DND-41 (cell line): Measurements from ENCODE around the gene SLCO2A1.

Experiments used
- ATAC-seq: fragments of 200-7000 bp; cut with Tn5 transposase; 3 replicates; pipeline ENCODE4 v1.9.1; 2021; ENCODE audit warnings: low read depth; ENCODE audit not compliant: insufficient read depth
- DNase-seq: peaks from one replicate; pipeline ENCODE4 v3.0.0-alpha.2; 2020
- H2AFZ ChIP-seq: 2 replicates; pipeline ENCODE4 v1.6.0; 2012; ENCODE audit warnings: low read depth, low read length
- H3K27ac ChIP-seq: 2 replicates; pipeline ENCODE4 v1.5.1; 2012; ENCODE audit warnings: low read length, inconsistent platforms
- H3K27me3 ChIP-seq: fragments of 200-600 bp; sonication (generic); 2 replicates; pipeline ENCODE4 v1.6.0; 2012; ENCODE audit warnings: low read length, mild to moderate bottlenecking, inconsistent platforms; ENCODE audit not compliant: insufficient read depth, poor library complexity
- H3K36me3 ChIP-seq: 2 replicates; pipeline ENCODE4 v1.5.1; 2012; ENCODE audit warnings: low read length, inconsistent platforms; ENCODE audit not compliant: insufficient read depth
- H3K4me1 ChIP-seq: 2 replicates; pipeline ENCODE4 v1.5.1; 2012; ENCODE audit warnings: mild to moderate bottlenecking, low read length; ENCODE audit not compliant: insufficient read depth
- H3K4me2 ChIP-seq: 2 replicates; pipeline ENCODE4 v1.6.0; 2012; ENCODE audit warnings: mild to moderate bottlenecking, moderate library complexity, low read length, inconsistent platforms; ENCODE audit not compliant: insufficient read depth
- H3K4me3 ChIP-seq, 2 experiments: fragments of 200-600 bp in 1 of 2; shearing (Covaris generic) in 1 of 2; 2 replicates each; pipeline ENCODE4 v1.5.1; 2012 to 2016; ENCODE audit warnings: inconsistent platforms in 2 of 2, low read length in 2 of 2, mild to moderate bottlenecking in 2 of 2, low read depth in 1 of 2, moderate library complexity in 1 of 2
- H3K79me2 ChIP-seq: 2 replicates; pipeline ENCODE4 v1.6.0; 2012; ENCODE audit warnings: low read length, inconsistent platforms; ENCODE audit not compliant: insufficient read depth
- H3K9ac ChIP-seq: 2 replicates; pipeline ENCODE4 v1.6.0; 2012; ENCODE audit warnings: low read depth, mild to moderate bottlenecking, inconsistent platforms, low read length, moderate library complexity
- H3K9me3 ChIP-seq: 2 replicates; pipeline ENCODE4 v1.5.1; 2012; ENCODE audit warnings: low read length, moderate library complexity, mild to moderate bottlenecking, inconsistent platforms; ENCODE audit not compliant: insufficient read depth, severe bottlenecking
- H4K20me1 ChIP-seq: 2 replicates; pipeline ENCODE4 v1.6.0; 2012; ENCODE audit warnings: low read length; ENCODE audit not compliant: insufficient read depth
- EZH2 ChIP-seq: IDR thresholded peaks from 3 replicates; pipeline ENCODE4 v1.6.1; 2012; ENCODE audit warnings: borderline replicate concordance, low read depth, mild to moderate bottlenecking, moderate library complexity, low read length, inconsistent platforms; ENCODE audit not compliant: severe bottlenecking
- TF ChIP-seq, protein P1 (sequence below): IDR thresholded peaks from 2 replicates; pipeline ENCODE4 v1.5.1; 2012; ENCODE audit warnings: borderline replicate concordance, low read length, moderate library complexity, mild to moderate bottlenecking; ENCODE audit not compliant: poor library complexity, severe bottlenecking; ENCODE audit errors: extremely low read depth

SLCO2A1 gene

DNA sequence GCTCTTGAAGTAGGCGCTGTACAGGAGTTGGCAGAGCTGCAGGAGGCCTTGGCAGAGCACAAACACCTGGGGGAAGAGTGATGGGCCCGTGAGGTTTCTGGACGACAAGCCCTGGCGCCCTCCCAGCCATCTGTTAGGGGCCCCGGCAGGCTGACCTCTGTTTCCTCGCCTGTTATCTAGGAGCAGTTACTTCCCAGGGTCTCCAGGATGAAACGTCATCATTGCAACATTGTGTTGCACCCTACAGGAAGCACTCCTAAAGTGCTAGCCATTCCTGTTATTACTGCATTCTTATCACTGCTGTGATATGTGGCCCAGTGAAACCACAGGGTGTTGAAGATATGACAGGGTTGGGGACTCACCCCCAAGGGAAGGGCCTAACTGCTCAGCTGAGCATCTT, 50.2 kb downstream of the SLCO2A1 start:
- ATAC-seq: no peak
- H3K27me3 ChIP-seq: no peaks in the 10 kb centered on the region

DNA sequence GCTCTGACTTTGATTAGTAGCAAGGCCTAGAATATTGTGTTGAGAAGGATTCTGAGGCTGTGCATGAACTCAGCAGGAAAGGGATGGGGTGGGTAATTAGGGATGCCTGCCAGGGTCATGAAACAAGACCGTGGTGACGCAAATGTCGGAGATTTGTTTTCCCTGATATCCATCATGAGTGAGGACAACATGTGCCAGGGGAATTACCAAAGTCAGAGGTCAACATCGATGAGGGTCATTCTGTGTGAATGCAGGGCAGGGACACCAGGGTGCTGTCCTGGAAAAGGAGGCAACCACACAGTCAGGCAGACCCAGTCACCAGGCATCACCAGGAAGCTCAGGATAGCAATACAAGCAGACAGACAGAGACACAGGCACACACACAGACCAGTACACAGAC, 52.2 kb downstream of the SLCO2A1 start:
- H3K9me3 ChIP-seq: no peaks in the 10 kb centered on the region
- no peaks in the 10 kb centered on the region for H4K20me1 ChIP-seq
- H3K9ac ChIP-seq: no peak overlapping the region
- no peaks in the 10 kb centered on the region for H3K4me1 ChIP-seq
- no peaks in the 10 kb centered on the region for H3K27me3 ChIP-seq
- no peak for TF ChIP-seq EZH2
- TF ChIP-seq, protein P1, sequence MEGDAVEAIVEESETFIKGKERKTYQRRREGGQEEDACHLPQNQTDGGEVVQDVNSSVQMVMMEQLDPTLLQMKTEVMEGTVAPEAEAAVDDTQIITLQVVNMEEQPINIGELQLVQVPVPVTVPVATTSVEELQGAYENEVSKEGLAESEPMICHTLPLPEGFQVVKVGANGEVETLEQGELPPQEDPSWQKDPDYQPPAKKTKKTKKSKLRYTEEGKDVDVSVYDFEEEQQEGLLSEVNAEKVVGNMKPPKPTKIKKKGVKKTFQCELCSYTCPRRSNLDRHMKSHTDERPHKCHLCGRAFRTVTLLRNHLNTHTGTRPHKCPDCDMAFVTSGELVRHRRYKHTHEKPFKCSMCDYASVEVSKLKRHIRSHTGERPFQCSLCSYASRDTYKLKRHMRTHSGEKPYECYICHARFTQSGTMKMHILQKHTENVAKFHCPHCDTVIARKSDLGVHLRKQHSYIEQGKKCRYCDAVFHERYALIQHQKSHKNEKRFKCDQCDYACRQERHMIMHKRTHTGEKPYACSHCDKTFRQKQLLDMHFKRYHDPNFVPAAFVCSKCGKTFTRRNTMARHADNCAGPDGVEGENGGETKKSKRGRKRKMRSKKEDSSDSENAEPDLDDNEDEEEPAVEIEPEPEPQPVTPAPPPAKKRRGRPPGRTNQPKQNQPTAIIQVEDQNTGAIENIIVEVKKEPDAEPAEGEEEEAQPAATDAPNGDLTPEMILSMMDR: no peak
- no peak for DNase-seq
- no peak overlapping the region for H3K27ac ChIP-seq
- no peaks in the 10 kb centered on the region for H3K36me3 ChIP-seq
- no peak overlapping the region for H2AFZ ChIP-seq
- H3K4me2 ChIP-seq: no peak overlapping the region
- H3K4me3 ChIP-seq: no peak overlapping the region
- H3K79me2 ChIP-seq: no peaks in the 10 kb centered on the region
- no peak for ATAC-seq

More for the DNA sequence above, 50.2 kb downstream of the SLCO2A1 start:
- Histone ChIP-seq H3K79me2 (no peaks in the 10 kb centered on the region), H3K9me3 (no peaks in the 10 kb centered on the region), H3K9ac (no peak overlapping the region), H2AFZ (no peak overlapping the region), H3K4me3 (no peak overlapping the region), H3K27ac (no peak overlapping the region), H3K4me1 (no peaks in the 10 kb centered on the region), H3K4me2 (no peak overlapping the region), H3K36me3 (no peaks in the 10 kb centered on the region), H4K20me1 (no peaks in the 10 kb centered on the region)
- no peak for DNase-seq
- TF ChIP-seq, protein P1: no peak
- no peak for TF ChIP-seq EZH2

DNA sequence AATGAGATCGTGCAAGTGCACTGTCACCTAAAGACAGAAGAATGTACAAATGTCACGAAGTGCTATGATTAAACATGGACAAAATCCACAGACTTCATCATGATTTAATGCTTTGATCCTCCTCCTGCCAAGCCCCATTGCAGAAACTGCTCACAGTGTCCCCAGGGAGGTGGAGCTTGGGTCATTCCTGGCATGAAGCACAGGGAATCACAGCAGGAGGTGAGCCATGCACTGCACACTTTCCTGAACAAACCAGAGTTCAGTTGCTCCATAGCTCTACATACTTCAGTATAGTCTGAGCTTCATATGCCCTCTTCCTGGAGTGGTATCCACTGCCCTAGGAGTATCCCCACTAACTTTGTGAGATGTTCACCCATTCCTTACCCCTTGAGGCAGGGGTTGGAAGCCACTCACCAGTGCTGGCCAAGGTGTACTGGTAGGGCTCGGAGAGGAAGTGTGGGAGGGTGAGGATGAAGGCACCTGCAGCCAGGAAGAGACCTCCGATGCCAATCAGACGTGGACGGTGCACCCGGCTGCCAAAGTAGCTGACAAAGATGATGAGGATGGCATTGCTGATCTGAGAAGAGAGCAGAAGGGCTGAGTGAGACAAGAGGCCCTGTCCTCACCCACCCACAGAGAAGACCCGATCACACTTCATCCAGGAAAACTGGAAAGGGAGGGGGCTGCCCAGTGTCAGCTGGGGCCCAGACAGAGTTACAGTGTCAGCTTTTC, 56.3 kb downstream of the SLCO2A1 start:
- Histone ChIP-seq H3K4me3 (no peak overlapping the region), H3K4me1 (no peaks in the 10 kb centered on the region), H3K4me2 (no peak overlapping the region), H3K27me3 (no peaks in the 10 kb centered on the region), H3K79me2 (no peaks in the 10 kb centered on the region), H4K20me1 (no peaks in the 10 kb centered on the region), H3K9me3 (peaks cover 4% of the 10 kb centered on the region), H3K36me3 (no peaks in the 10 kb centered on the region), H2AFZ (no peak overlapping the region), H3K9ac (no peak overlapping the region), H3K27ac (no peak overlapping the region)
- no peak for TF ChIP-seq EZH2
- TF ChIP-seq, protein P1: no peak
- DNase-seq (no peak), ATAC-seq (no peak)

DNA sequence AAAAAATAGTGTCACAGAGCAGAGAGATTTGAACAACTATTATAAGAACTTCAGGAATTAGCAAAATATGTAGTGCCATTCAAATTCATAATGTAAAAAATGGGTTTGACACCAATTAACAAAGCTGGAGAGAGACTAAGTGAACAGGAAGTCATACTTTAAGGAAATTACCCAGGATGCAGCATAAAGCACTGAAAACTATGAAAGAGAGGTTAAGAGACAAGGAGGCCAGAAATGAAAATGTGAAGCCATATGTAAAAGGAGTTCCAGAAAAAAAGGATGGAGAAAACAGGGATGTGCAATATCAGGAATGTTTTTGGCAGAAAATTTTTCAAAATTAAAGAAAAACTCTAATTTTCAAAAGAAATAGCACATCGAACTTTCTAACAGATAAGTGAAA, 57.6 kb downstream of the SLCO2A1 start:
- Histone ChIP-seq H3K79me2 (no peaks in the 10 kb centered on the region), H3K4me3 (no peak overlapping the region), H2AFZ (no peak overlapping the region), H3K4me1 (no peaks in the 10 kb centered on the region), H3K4me2 (no peak overlapping the region), H4K20me1 (no peaks in the 10 kb centered on the region), H3K9ac (no peak overlapping the region), H3K36me3 (no peaks in the 10 kb centered on the region), H3K27me3 (no peaks in the 10 kb centered on the region), H3K27ac (no peak overlapping the region), H3K9me3 (peaks cover 4% of the 10 kb centered on the region)
- no peak for ATAC-seq
- DNase-seq: no peak
- TF ChIP-seq, protein P1: no peak
- TF ChIP-seq EZH2: no peak
